CD14-positive monocyte (primary cell): ENCODE data around the gene CRTC2. TPM values are rescaled to one million over a fixed set of nuclear protein-coding genes. Genes with fewer than 3 reads are reported as not detected.

Experiments
- DNase-seq, 3 donors: peaks; one replicate each; pipeline ENCODE4 v3.0.0-alpha.2; 2011 to 2022
- H2AFZ ChIP-seq: 2 replicates; pipeline ENCODE4 v1.6.0; 2012; ENCODE audit warnings: mild to moderate bottlenecking, low read depth, low read length, inconsistent platforms; ENCODE audit not compliant: insufficient read depth, poor library complexity, severe bottlenecking
- H3K27ac ChIP-seq, 2 donors: 1 replicate in 1 of 2; 2 replicates in 1 of 2; pipeline ENCODE4 v1.5.1; 2012 to 2013; ENCODE audit warnings: low read length in 2 of 2, control low read depth in 1 of 2, inconsistent platforms in 1 of 2, low read depth in 1 of 2, mild to moderate bottlenecking in 1 of 2
- H3K27me3 ChIP-seq, 2 donors: one replicate each; pipeline versions ENCODE4 v1.6.0 to v1.6.1; 2011 to 2013; ENCODE audit warnings: low read length in 2 of 2; ENCODE audit not compliant: control insufficient read depth in 2 of 2, insufficient read depth in 2 of 2
- H3K36me3 ChIP-seq, 2 donors: replicated peaks in 1 of 2; 1 replicate in 1 of 2; 2 replicates in 1 of 2; pipeline versions ENCODE4 v1.5.1 to v1.6.1; 2012 to 2013; ENCODE audit warnings: low read length in 2 of 2, control low read depth in 1 of 2, inconsistent platforms in 1 of 2, mild to moderate bottlenecking in 1 of 2; ENCODE audit not compliant: insufficient read depth in 2 of 2, control insufficient read depth in 1 of 2
- H3K4me1 ChIP-seq, 2 donors: 1 replicate in 1 of 2; 2 replicates in 1 of 2; pipeline versions ENCODE4 v1.5.1 to v1.6.1; 2012 to 2013; ENCODE audit warnings: low read length in 2 of 2, control low read depth in 1 of 2, inconsistent platforms in 1 of 2, mild to moderate bottlenecking in 1 of 2, moderate library complexity in 1 of 2; ENCODE audit not compliant: insufficient read depth in 2 of 2, control insufficient read depth in 1 of 2
- H3K4me2 ChIP-seq: replicated peaks from 2 replicates; pipeline ENCODE3; 2012; ENCODE audit warnings: low read length, moderate library complexity, mild to moderate bottlenecking; ENCODE audit not compliant: poor library complexity, severe bottlenecking; ENCODE audit errors: extremely low read depth
- H3K4me3 ChIP-seq, 3 experiments: fragments of 200-600 bp in 1 of 3; sonication (generic) in 1 of 3; replicated peaks in 1 of 3; 1 replicate in 2 of 3; 2 replicates in 1 of 3; pipeline ENCODE4 v1.5.1; 2011 to 2013; ENCODE audit warnings: low read length in 3 of 3, mild to moderate bottlenecking in 3 of 3, control low read depth in 2 of 3, low read depth in 2 of 3, inconsistent platforms in 1 of 3, moderate library complexity in 1 of 3
- H3K79me2 ChIP-seq: 2 replicates; pipeline ENCODE4 v1.6.0; 2012; ENCODE audit warnings: mild to moderate bottlenecking, control low read depth, inconsistent platforms, low read length, moderate library complexity; ENCODE audit not compliant: insufficient read depth
- H3K9ac ChIP-seq: 2 replicates; pipeline ENCODE4 v1.6.0; 2017; ENCODE audit warnings: low read length, mild to moderate bottlenecking; ENCODE audit not compliant: insufficient read depth, poor library complexity, severe bottlenecking
- H3K9me3 ChIP-seq, 2 donors: replicated peaks in 1 of 2; 1 replicate in 1 of 2; 2 replicates in 1 of 2; pipeline versions ENCODE4 v1.5.1 to v1.6.1; 2012 to 2013; ENCODE audit warnings: low read length in 2 of 2, control low read depth in 1 of 2; ENCODE audit not compliant: control insufficient read depth in 1 of 2, insufficient read depth in 1 of 2
- H4K20me1 ChIP-seq: 2 replicates; pipeline ENCODE4 v1.6.0; 2012; ENCODE audit warnings: mild to moderate bottlenecking, low read length, control low read depth, moderate library complexity; ENCODE audit not compliant: insufficient read depth
- H3K27ac Mint-ChIP-seq, 7 donors: one replicate each; pipeline ENCODE4 v1.8.0; 2020; ENCODE audit warnings: mild to moderate bottlenecking in 7 of 7, mixed read lengths in 7 of 7, moderate library complexity in 6 of 7, inconsistent platforms in 2 of 7
- H3K27me3 Mint-ChIP-seq, 3 donors: one replicate each; pipeline ENCODE4 v1.8.0; 2021 to 2022; ENCODE audit warnings: low read depth in 3 of 3, mild to moderate bottlenecking in 3 of 3, mixed read lengths in 3 of 3, moderate library complexity in 3 of 3, inconsistent platforms in 1 of 3
- H3K36me3 Mint-ChIP-seq, 2 donors: one replicate each; pipeline ENCODE4 v1.8.0; 2020; ENCODE audit warnings: mixed read lengths in 2 of 2, inconsistent platforms in 1 of 2, mild to moderate bottlenecking in 1 of 2
- H3K4me1 Mint-ChIP-seq: one replicate; pipeline ENCODE4 v1.8.0; 2020; ENCODE audit warnings: mild to moderate bottlenecking, mixed read lengths
- H3K4me3 Mint-ChIP-seq, 2 donors: one replicate each; pipeline ENCODE4 v1.8.0; 2020; ENCODE audit warnings: mild to moderate bottlenecking in 2 of 2, mixed read lengths in 2 of 2, moderate library complexity in 1 of 2
- H3K9me3 Mint-ChIP-seq, 7 donors: one replicate each; pipeline ENCODE4 v1.8.0; 2020 to 2022; ENCODE audit warnings: mixed read lengths in 7 of 7, mild to moderate bottlenecking in 6 of 7, moderate library complexity in 6 of 7, inconsistent platforms in 2 of 7
- CTCF ChIP-seq: fragments of 200-600 bp; IDR thresholded peaks from one replicate; pipeline ENCODE4 v1.8.0; 2022; ENCODE audit warnings: antibody characterized with exemption, mild to moderate bottlenecking
- WGBS: methylation state at CpG from one replicate; pipeline ENCODE4 v1.1.5; 2013; ENCODE audit warnings: missing lambda C conversion rate; ENCODE audit not compliant: insufficient coverage; 5-methylcytosine and 5-hydroxymethylcytosine counted together
- intact Hi-C, 2 donors: fragments of 100-400 bp; cut with micrococcal nuclease; formaldehyde crosslinking; loops; one replicate each; pipeline versions ENCODE4 v1.15.0 to v1.15.1; 2023
- polyA plus RNA-seq, 3 donors: library from polyadenylated mRNA; depleted of rRNA in 1 of 3; unstranded in 2 of 3; stranded (reverse) in 1 of 3; fragments of 300-500 nt in 2 of 3; fragments of >200 nt in 1 of 3; fragmentation: Illumina TruSeq in 2 of 3; gene quantifications; 1 replicate in 2 of 3; 2 replicates in 1 of 3; pipeline ENCODE4 v1.2.3, GENCODE V29; 2012 to 2021

The CRTC2 gene
- polyA plus RNA-seq, 3 donors, result 13.7 to 86.0 (median 21.2) TPM

DNA sequence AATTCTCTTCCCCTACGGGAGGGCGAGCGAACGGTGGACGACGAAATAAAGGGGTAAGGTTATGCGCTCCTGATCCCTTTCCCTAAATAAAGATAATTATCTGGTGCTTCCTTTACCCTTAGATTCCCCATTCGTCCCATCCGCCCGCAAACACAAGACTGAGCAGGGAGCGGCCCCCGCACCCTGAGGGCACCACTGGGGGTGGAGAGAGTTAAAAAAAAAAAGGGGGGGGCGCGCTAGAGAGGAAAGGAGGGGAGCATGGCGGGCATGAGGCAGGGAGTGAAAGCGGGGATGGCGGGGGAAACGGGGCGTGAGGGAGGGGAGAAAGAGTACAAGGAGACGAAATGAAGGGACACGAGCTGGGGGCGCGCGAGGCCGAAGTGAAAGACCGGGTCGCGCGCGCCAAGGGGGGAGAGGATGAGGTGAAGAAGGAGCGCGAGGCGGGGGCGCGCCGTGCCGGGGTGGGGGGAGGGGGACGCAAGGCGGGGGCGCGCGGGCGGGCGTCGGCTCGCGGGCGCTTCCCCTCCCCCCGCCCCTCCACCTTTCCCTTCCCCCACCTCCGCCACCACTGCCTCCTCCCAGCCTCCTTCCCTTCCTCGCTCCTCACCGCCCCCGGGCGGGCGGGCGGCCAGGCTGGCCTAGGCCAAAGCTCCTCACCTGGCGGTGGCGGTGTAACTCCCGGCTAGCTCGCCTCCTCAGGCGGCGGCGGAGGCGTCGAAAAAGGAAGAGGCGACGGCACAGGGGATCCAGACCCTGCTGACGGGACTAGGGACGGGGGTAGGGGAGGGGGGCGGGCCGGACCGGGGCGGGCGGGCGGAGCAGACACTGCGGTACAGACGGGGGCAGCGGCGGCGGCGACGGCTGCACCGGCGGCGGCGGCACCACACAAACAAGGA lies 36.1 kb downstream of the CRTC2 start:
- H3K4me1 Mint-ChIP-seq, result peaks cover 40% of the 10 kb centered on the region
- peak overlapping the region; percentile 65 for H3K9ac ChIP-seq
- peak overlapping the region; percentile 72 for H2AFZ ChIP-seq
- H3K9me3 ChIP-seq, result no peaks in the 10 kb centered on the region
- peak in 2 of 3 donors; percentile 21 to 28 for DNase-seq
- H3K4me1 ChIP-seq, result peaks cover 31 to 39% of the 10 kb centered on the region in 2 donors
- H3K4me2 ChIP-seq, result peak overlapping the region; percentile 79
- peaks cover 14 to 26% of the 10 kb centered on the region in 2 donors for H3K36me3 Mint-ChIP-seq
- no peaks in the 10 kb centered on the region for H3K9me3 Mint-ChIP-seq
- H3K4me3 Mint-ChIP-seq, result peak overlapping the region; percentile 92 to 95
- peaks cover 0 to 17% of the 10 kb centered on the region in 2 donors for H3K36me3 ChIP-seq
- H3K27me3 ChIP-seq, result no peaks in the 10 kb centered on the region
- peak overlapping the region; percentile 72 to 97 (median 91) for H3K27ac Mint-ChIP-seq
- H3K4me3 ChIP-seq, result peak overlapping the region; percentile 74 to 83 (median 80)
- peak overlapping the region; percentile 49 to 74 for H3K27ac ChIP-seq
- H3K79me2 ChIP-seq, result peaks cover 53% of the 10 kb centered on the region
- peaks cover 0 to 3% (median 0%) of the 10 kb centered on the region in 3 donors for H3K27me3 Mint-ChIP-seq
- H4K20me1 ChIP-seq, result peaks cover 39% of the 10 kb centered on the region
- intact Hi-C loops, result loop anchor here (2.0 to 5.0 kb wide), 4 partner anchors 22 to 115 kb away; partner anchors contain the start of genes CRTC2 (in 1 of the 2) and RAB13 (in 1 of the 2)
- WGBS, result under 1% methylated on average over 22 of the region's 86 CpGs
- TF ChIP-seq CTCF, result no peak

DNA sequence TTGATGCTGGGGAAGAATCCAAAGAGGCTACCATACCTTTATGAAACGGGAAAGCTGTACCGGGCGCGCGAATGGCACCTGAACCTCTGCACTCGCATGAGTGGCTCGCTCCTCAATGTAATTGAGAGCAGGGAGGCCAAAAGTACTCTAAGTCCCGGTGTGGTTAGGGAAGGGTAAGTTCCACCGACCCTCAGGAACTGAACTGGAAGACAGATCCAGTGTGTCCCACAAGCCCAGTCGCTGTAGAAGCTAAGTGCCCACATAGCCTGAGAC lies 36.7 kb downstream of the CRTC2 start:
- H3K9me3 ChIP-seq, result no peaks in the 10 kb centered on the region
- peaks cover 45% of the 10 kb centered on the region for H4K20me1 ChIP-seq
- H3K4me1 ChIP-seq, result peaks cover 31 to 39% of the 10 kb centered on the region in 2 donors
- peak overlapping the region; percentile 79 for H3K4me2 ChIP-seq
- peak overlapping the region; percentile 74 to 83 (median 80) for H3K4me3 ChIP-seq
- H3K9ac ChIP-seq, result peak overlapping the region; percentile 65
- peaks cover 59% of the 10 kb centered on the region for H3K79me2 ChIP-seq
- peaks cover 40% of the 10 kb centered on the region for H3K4me1 Mint-ChIP-seq
- H2AFZ ChIP-seq, result peak overlapping the region; percentile 72
- peak overlapping the region; percentile 22 to 74 for H3K27ac ChIP-seq
- H3K36me3 ChIP-seq, result peaks cover 0 to 17% of the 10 kb centered on the region in 2 donors
- H3K27me3 ChIP-seq, result no peaks in the 10 kb centered on the region
- intact Hi-C loops, result loop anchor here (2.0 to 5.0 kb wide), 4 partner anchors 23 to 114 kb away; partner anchors contain the start of genes CRTC2 (in 1 of the 2) and RAB13 (in 1 of the 2)
- H3K36me3 Mint-ChIP-seq, result peaks cover 14 to 26% of the 10 kb centered on the region in 2 donors
- H3K4me3 Mint-ChIP-seq, result peak overlapping the region; percentile 92 to 95
- no peak for TF ChIP-seq CTCF
- DNase-seq, result no peak
- 7% methylated on average over 7 of the region's 10 CpGs for WGBS
- peak overlapping the region; percentile 72 to 91 (median 87) for H3K27ac Mint-ChIP-seq
- H3K9me3 Mint-ChIP-seq, result no peaks in the 10 kb centered on the region
- H3K27me3 Mint-ChIP-seq, result peaks cover 0 to 3% (median 0%) of the 10 kb centered on the region in 3 donors
